Type B pancreatic cell (in vitro differentiated cells): ENCODE data around the gene RNF115. TPM values are rescaled to one million over a fixed set of nuclear protein-coding genes. Genes with fewer than 3 reads are reported as not detected.
"Not testable (repeated sequence)": the region's sequence is repeated elsewhere in the genome, so short reads cannot be mapped to it uniquely, and the experiment has no call there.

ENCODE experiments used
- DNase-seq: peaks from one replicate; pipeline ENCODE4 v3.0.0; 2021; ENCODE audit warnings: mixed read lengths; ENCODE audit not compliant: unreplicated experiment; ENCODE audit errors: extremely low spot score
- H3K27ac Mint-ChIP-seq: 2 replicates; pipeline ENCODE4 v1.8.0; 2021; ENCODE audit warnings: mild to moderate bottlenecking, mixed read lengths
- H3K27me3 Mint-ChIP-seq: 2 replicates; pipeline ENCODE4 v1.8.0; 2021; ENCODE audit warnings: mixed read lengths
- H3K36me3 Mint-ChIP-seq: 2 replicates; pipeline ENCODE4 v1.8.0; 2021; ENCODE audit warnings: mixed read lengths
- H3K4me1 Mint-ChIP-seq: one replicate; pipeline ENCODE4 v1.8.0; 2021; ENCODE audit warnings: mixed read lengths; ENCODE audit not compliant: unreplicated experiment
- H3K4me3 Mint-ChIP-seq: 2 replicates; pipeline ENCODE4 v1.8.0; 2021; ENCODE audit warnings: mild to moderate bottlenecking, mixed read lengths
- H3K9me3 Mint-ChIP-seq: 2 replicates; pipeline ENCODE4 v1.8.0; 2021; ENCODE audit warnings: mixed read lengths
- CTCF ChIP-seq: fragments of 200-600 bp; sonication (generic); conservative IDR thresholded peaks from 2 replicates; pipeline ENCODE4 v1.5.0; 2021; ENCODE audit warnings: antibody characterized with exemption, mild to moderate bottlenecking
- total RNA-seq: library from RNA; stranded (reverse); gene quantifications from 2 replicates; pipeline ENCODE4 v1.2.1, GENCODE V29; 2021; ENCODE audit warnings: low replicate concordance

The RNF115 gene
- total RNA-seq, 1 donor from 2014 or later, result 10.6 TPM

DNA sequence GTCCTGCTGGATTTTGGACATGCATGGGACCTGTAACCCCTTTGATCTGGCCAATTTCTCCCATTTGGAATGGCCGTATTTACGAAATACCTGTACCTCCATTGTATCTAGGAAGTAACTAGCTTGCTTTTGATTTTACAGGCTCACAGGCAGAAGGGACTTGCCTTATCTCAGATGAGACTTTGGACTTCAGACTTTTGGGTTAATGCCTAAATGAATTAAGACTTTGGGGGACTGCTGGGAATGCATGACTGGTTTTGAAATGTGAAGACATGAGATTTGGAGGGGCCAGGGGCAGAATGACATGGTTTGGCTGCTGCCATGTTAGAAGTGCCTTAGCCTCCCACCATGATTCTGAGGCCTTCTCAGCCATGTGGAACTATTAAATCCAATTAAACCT lies 61.9 kb downstream of the RNF115 start:
- not testable (repeated sequence) for H3K27me3 Mint-ChIP-seq, H3K4me1 Mint-ChIP-seq, H3K9me3 Mint-ChIP-seq, H3K4me3 Mint-ChIP-seq, H3K27ac Mint-ChIP-seq, DNase-seq
- H3K36me3 Mint-ChIP-seq, result peaks cover 35% of the 10 kb centered on the region

DNA sequence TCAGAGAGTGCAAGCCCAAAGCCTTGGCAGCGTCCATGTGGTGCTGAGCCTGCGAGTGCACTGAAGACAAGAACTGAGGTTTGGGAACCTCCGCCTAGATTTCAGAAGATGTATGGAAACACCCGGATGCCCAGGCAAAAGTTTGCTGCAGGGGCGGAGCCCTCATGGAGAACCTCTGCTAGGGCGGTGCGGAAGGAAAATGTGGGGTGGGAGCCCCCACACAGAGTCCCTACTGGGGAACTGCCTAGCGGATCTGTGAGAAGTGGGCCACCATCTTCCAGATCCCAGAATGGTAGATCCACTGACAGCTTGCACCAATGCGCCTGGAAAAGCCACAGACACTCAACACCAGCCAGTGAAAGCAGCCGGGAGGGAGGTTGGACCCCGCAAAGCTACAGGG lies 62.4 kb downstream of the RNF115 start:
- not testable (repeated sequence) for H3K4me3 Mint-ChIP-seq, H3K4me1 Mint-ChIP-seq, DNase-seq, H3K27ac Mint-ChIP-seq, H3K27me3 Mint-ChIP-seq, H3K9me3 Mint-ChIP-seq
- H3K36me3 Mint-ChIP-seq, result peaks cover 35% of the 10 kb centered on the region

DNA sequence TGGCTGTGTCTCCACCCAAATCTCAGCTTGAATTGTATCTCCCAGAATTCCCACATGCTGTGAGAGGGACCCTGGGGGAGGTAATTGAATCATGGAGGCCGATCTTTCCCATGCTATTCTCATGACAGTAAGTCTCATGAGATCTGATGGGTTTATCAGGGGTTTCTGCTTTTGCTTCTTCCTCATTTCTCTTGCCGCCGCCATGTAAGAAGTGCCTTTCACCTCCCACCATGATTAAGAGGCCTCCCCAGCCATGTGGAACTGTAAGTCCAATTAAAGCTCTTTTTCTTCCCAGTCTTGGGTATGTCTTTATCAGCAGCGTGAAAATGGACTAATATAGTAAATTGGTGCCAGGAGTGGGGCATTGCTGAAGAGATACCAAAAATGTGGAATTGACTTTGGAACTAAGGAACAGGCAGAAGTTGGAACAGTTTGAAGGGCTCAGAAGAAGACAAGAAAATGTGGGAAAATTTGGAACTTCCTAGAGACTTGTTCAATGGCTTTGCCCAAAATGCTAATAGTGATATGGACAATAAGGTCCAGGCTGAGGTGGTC lies 63.4 kb downstream of the RNF115 start:
- H3K4me3 Mint-ChIP-seq, H3K27ac Mint-ChIP-seq, H3K9me3 Mint-ChIP-seq, H3K27me3 Mint-ChIP-seq, DNase-seq, H3K4me1 Mint-ChIP-seq: not testable (repeated sequence)
- H3K36me3 Mint-ChIP-seq, result peaks cover 32% of the 10 kb centered on the region

DNA sequence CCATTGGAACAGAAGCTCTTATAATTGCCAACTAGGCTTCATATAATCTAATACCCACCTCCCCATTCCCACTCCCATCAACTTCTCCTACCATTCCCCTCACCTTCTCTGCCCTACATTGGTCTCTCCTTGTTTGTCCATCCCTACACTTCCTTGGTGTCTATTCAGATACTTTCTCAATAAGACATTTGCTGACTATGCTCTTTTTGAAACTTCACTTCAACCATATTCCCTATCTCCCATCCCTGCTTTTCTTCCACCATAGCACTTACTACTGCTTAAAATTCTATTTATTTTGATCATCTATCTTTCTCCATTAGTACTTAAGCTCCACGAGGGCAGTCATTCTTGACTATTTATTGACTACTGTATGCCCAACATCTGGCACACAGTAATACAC lies 64.2 kb downstream of the RNF115 start:
- TF ChIP-seq CTCF, result no peak
- Mint-ChIP-seq H3K27ac (no peak overlapping the region), H3K4me1 (no peaks in the 10 kb centered on the region), H3K36me3 (peaks cover 33% of the 10 kb centered on the region), H3K27me3 (no peaks in the 10 kb centered on the region), H3K4me3 (no peak overlapping the region), H3K9me3 (peaks cover 4% of the 10 kb centered on the region)
- DNase-seq, result no peak

GRCh38 chr1:145758575-145758974 lies 65.3 kb downstream of the RNF115 start:
- Mint-ChIP-seq H3K9me3 (peaks cover 4% of the 10 kb centered on the region), H3K4me3 (no peak overlapping the region), H3K27me3 (no peaks in the 10 kb centered on the region), H3K36me3 (peaks cover 37% of the 10 kb centered on the region), H3K4me1 (no peaks in the 10 kb centered on the region), H3K27ac (no peak overlapping the region)
- no peak for DNase-seq
- no peak for TF ChIP-seq CTCF

GRCh38 chr1:145758116-145758515 lies 65.8 kb downstream of the RNF115 start:
- Mint-ChIP-seq H3K27ac (no peak overlapping the region), H3K9me3 (peaks cover 4% of the 10 kb centered on the region), H3K36me3 (peaks cover 37% of the 10 kb centered on the region), H3K4me3 (no peak overlapping the region), H3K27me3 (no peaks in the 10 kb centered on the region), H3K4me1 (no peaks in the 10 kb centered on the region)
- DNase-seq, result no peak
- TF ChIP-seq CTCF, result no peak

GRCh38 chr1:145757420-145757819 lies 66.5 kb downstream of the RNF115 start:
- no peak for DNase-seq
- no peaks in the 10 kb centered on the region for H3K4me1 Mint-ChIP-seq
- TF ChIP-seq CTCF, result no peak
- no peak overlapping the region for H3K27ac Mint-ChIP-seq
- peaks cover 33% of the 10 kb centered on the region for H3K36me3 Mint-ChIP-seq
- H3K4me3 Mint-ChIP-seq, result no peak overlapping the region
- peaks cover 4% of the 10 kb centered on the region for H3K9me3 Mint-ChIP-seq
- H3K27me3 Mint-ChIP-seq, result no peaks in the 10 kb centered on the region
